ENCODE measurements around the gene NCOA3.

GRCh38 chr20:47493175-47493962, 8.3 kb upstream of the NCOA3 start:
- TF ChIP-seq CTCF (conservative IDR thresholded peaks at IDR 0.05; ENCODE audit: low read depth in 2 of 2) (no peak), EZH2 (IDR thresholded peaks at IDR 0.05; ENCODE audit: low read depth, unreplicated experiment) (no peak), ZNF331 (CRISPR knock-in tag; IDR thresholded peaks at IDR 0.05; ENCODE audit: low read depth) (no peak), JUNB (IDR thresholded peaks at IDR 0.05; ENCODE audit: unreplicated experiment) (no peak), POLR2AphosphoS5 (IDR thresholded peaks at IDR 0.05; ENCODE audit: low read depth) (no peak), CREB1 (CRISPR knock-in tag; IDR thresholded peaks at IDR 0.05; ENCODE audit: low read depth) (no peak), REST (IDR thresholded peaks at IDR 0.05; ENCODE audit: unreplicated experiment) (no peak), ZNF462 (CRISPR knock-in tag; IDR thresholded peaks at IDR 0.05) (no peak), EZH2phosphoT487 (IDR thresholded peaks at IDR 0.05; ENCODE audit: unreplicated experiment) (no peak)

Data from GM23338 (cell line).